DOHH2 (cell line): ENCODE results near the gene FGFR1OP2.

Source experiments
- H3F3A ChIP-seq: fragments of 200-600 bp; sonication (generic), shearing (Covaris generic); 2 replicates; pipeline ENCODE4 v1.6.0; 2016; ENCODE audit warnings: antibody characterized with exemption, mild to moderate bottlenecking; ENCODE audit not compliant: control insufficient read depth, insufficient read depth
- H3K27ac ChIP-seq: fragments of 200-600 bp; sonication (generic); 2 replicates; pipeline ENCODE4 v1.5.1; 2014; ENCODE audit warnings: low read depth, mild to moderate bottlenecking, low read length, moderate library complexity
- H3K27me3 ChIP-seq: fragments of 200-600 bp; sonication (generic); 2 replicates; pipeline ENCODE4 v1.6.1; 2014; ENCODE audit warnings: mild to moderate bottlenecking, low read length, mixed read lengths; ENCODE audit not compliant: control insufficient read depth
- H3K36me3 ChIP-seq: fragments of 200-600 bp; sonication (generic); 2 replicates; pipeline ENCODE4 v1.6.1; 2014; ENCODE audit warnings: mild to moderate bottlenecking, low read length, moderate library complexity, mixed read lengths; ENCODE audit not compliant: control insufficient read depth
- H3K4me1 ChIP-seq: fragments of 200-600 bp; sonication (generic); 2 replicates; pipeline ENCODE4 v1.6.1; 2014; ENCODE audit warnings: mild to moderate bottlenecking, low read length, mixed read lengths; ENCODE audit not compliant: control insufficient read depth
- H3K4me2 ChIP-seq: fragments of 200-600 bp; sonication (generic); 2 replicates; pipeline ENCODE4 v1.6.0; 2014; ENCODE audit warnings: mild to moderate bottlenecking, low read length, moderate library complexity
- H3K4me3 ChIP-seq: fragments of 200-600 bp; sonication (generic); 2 replicates; pipeline ENCODE4 v1.5.1; 2014; ENCODE audit warnings: mild to moderate bottlenecking, low read length, mixed read lengths
- H3K79me2 ChIP-seq: fragments of 200-600 bp; sonication (generic); 2 replicates; pipeline ENCODE4 v1.6.1; 2014; ENCODE audit warnings: mild to moderate bottlenecking, low read length, mixed read lengths; ENCODE audit not compliant: control insufficient read depth
- H3K9me2 ChIP-seq: fragments of 200-600 bp; sonication (generic); replicated peaks from 2 replicates; pipeline ENCODE4 v1.6.1; 2014; ENCODE audit warnings: mild to moderate bottlenecking, low read length, mixed read lengths; ENCODE audit not compliant: control insufficient read depth
- H3K9me3 ChIP-seq: fragments of 200-600 bp; sonication (generic); 2 replicates; pipeline ENCODE4 v1.6.1; 2014; ENCODE audit warnings: antibody characterized with exemption, low read length, mixed read lengths; ENCODE audit not compliant: control insufficient read depth, insufficient read depth
- H4K20me1 ChIP-seq: fragments of 200-600 bp; sonication (generic); 2 replicates; pipeline ENCODE4 v1.6.0; 2014; ENCODE audit warnings: low read depth, mild to moderate bottlenecking, antibody characterized with exemption, low read length, moderate library complexity; ENCODE audit not compliant: control insufficient read depth, insufficient read depth
- EZH2phosphoT487 ChIP-seq: fragments of 200-600 bp; sonication (generic); IDR thresholded peaks from 2 replicates; pipeline ENCODE4 v1.6.1; 2017; ENCODE audit warnings: borderline replicate concordance, mild to moderate bottlenecking, antibody characterized with exemption, low read length, moderate library complexity, mixed read lengths
- TF ChIP-seq, protein P1 (sequence below): fragments of 200-600 bp; sonication (generic); IDR thresholded peaks from one replicate; pipeline ENCODE4 v1.5.1; 2014; ENCODE audit warnings: antibody characterized with exemption, mild to moderate bottlenecking, low read depth, low read length; ENCODE audit not compliant: poor library complexity, severe bottlenecking

The FGFR1OP2 gene

DNA sequence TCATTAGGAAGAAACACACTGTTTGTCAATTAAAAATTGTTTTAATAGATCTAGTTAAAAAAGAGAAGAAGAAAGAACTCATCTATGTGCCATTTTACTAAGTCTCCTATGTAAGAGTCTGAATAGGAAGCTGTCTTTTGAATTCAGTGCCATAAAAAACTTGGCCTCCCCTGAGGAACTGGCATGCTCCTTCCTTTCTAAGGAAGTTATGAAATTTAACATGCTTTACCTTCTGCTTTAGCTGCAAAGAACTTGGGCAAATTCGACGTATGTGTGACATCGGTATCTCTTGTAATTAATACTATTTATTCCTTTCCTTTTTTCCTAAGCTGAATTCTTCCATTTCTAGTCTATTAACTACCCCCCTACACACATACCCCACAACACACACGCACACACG, 63.4 kb downstream of the FGFR1OP2 start:
- Histone ChIP-seq H3K9me3 (no peaks in the 10 kb centered on the region), H3K79me2 (peaks cover 14% of the 10 kb centered on the region), H3F3A (no peaks in the 10 kb centered on the region)

DNA sequence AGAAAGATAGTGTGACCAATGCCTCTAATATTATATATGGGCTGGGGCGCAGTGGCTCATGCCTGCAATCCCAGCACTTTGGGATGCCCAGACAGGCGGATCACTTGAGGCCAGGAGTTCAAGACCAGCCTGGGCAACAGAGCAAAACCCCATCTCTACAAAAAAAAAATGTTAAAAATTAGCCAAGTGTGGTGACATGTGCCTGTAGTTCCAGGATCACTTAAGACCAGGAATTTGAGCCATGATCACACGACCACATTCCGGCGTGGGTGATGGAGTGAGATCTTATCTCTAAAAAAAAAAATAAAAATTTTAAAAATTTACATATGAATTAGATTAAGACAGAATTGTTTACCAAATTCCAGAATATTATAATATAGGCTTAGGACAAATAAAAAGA, 63.9 kb downstream of the FGFR1OP2 start:
- Histone ChIP-seq H3K79me2 (peaks cover 17% of the 10 kb centered on the region), H3K27ac (no peak overlapping the region), H3K9me2 (no peaks in the 10 kb centered on the region), H3K36me3 (peaks cover 16% of the 10 kb centered on the region), H3K4me1 (peaks cover 33% of the 10 kb centered on the region), H3K9me3 (no peaks in the 10 kb centered on the region), H3F3A (no peaks in the 10 kb centered on the region), H4K20me1 (no peaks in the 10 kb centered on the region), H3K4me2 (no peak overlapping the region), H3K27me3 (no peaks in the 10 kb centered on the region), H3K4me3 (no peak overlapping the region)
- TF ChIP-seq EZH2phosphoT487: no peak
- TF ChIP-seq, protein P1, sequence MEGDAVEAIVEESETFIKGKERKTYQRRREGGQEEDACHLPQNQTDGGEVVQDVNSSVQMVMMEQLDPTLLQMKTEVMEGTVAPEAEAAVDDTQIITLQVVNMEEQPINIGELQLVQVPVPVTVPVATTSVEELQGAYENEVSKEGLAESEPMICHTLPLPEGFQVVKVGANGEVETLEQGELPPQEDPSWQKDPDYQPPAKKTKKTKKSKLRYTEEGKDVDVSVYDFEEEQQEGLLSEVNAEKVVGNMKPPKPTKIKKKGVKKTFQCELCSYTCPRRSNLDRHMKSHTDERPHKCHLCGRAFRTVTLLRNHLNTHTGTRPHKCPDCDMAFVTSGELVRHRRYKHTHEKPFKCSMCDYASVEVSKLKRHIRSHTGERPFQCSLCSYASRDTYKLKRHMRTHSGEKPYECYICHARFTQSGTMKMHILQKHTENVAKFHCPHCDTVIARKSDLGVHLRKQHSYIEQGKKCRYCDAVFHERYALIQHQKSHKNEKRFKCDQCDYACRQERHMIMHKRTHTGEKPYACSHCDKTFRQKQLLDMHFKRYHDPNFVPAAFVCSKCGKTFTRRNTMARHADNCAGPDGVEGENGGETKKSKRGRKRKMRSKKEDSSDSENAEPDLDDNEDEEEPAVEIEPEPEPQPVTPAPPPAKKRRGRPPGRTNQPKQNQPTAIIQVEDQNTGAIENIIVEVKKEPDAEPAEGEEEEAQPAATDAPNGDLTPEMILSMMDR: no peak

More for the DNA sequence above, 63.4 kb downstream of the FGFR1OP2 start:
- H3K4me3 ChIP-seq: no peak overlapping the region
- H4K20me1 ChIP-seq: no peaks in the 10 kb centered on the region
- H3K36me3 ChIP-seq: peaks cover 17% of the 10 kb centered on the region
- no peaks in the 10 kb centered on the region for H3K9me2 ChIP-seq
- TF ChIP-seq EZH2phosphoT487: no peak
- TF ChIP-seq, protein P1: no peak
- peaks cover 30% of the 10 kb centered on the region for H3K4me1 ChIP-seq
- H3K4me2 ChIP-seq: no peak overlapping the region
- H3K27me3 ChIP-seq: no peaks in the 10 kb centered on the region
- no peak overlapping the region for H3K27ac ChIP-seq

DNA sequence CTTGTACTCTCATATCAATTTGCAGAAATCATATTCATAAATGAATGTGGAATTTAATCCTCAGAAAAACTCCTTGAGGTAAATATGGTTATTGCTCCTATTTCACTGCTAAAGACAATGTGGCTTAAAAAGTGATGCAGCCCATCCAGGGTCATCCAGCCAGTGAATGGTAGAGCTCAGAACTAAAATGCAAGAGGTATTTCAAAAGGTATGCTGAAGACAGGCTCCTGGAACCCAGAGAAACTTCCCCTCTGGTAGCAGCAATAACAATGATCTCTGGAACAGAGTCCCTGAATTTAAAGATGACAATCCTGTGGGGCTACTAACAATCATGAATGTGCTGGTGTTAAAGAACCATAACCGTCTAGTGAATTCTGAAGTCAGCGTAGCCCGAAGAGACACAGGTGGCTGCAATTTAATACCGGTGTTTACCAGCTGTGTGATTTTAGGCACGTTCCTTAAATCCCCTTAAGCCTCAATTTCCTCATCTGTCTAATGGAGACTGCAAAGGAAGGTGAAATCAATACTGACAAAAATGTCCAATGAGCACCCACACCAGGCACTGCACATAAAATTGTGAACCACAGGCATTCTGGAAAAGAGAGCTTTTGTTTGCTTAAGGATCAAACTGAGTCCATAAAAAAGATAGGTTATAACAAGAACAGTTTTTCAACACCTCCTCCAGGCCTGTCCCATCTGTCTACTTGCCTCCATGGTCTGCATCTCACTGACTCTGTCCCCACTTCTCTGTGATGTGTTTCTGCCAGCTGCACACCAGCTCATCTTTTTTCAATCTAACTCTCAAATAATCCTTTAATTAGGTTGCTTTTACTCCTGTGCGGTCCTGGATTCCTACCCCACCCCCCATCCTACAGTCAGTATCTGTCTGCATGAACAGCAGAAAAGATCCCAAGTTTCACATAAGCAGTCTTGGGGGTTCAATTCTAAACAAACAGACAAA, 65.4 kb downstream of the FGFR1OP2 start:
- H3K27me3 ChIP-seq: no peaks in the 10 kb centered on the region
- H3K36me3 ChIP-seq: peaks cover 8% of the 10 kb centered on the region
- peak overlapping the region; percentile 22 for H3K4me3 ChIP-seq
- no peaks in the 10 kb centered on the region for H3K9me3 ChIP-seq
- no peak overlapping the region for H3K27ac ChIP-seq
- TF ChIP-seq, protein P1: no peak
- no peak for TF ChIP-seq EZH2phosphoT487
- H3K4me2 ChIP-seq: peak overlapping the region; percentile 54
- H4K20me1 ChIP-seq: no peaks in the 10 kb centered on the region
- H3K4me1 ChIP-seq: peaks cover 48% of the 10 kb centered on the region
- H3K79me2 ChIP-seq: peaks cover 24% of the 10 kb centered on the region
- no peaks in the 10 kb centered on the region for H3K9me2 ChIP-seq
- no peaks in the 10 kb centered on the region for H3F3A ChIP-seq
